MM.1S (cell line): Measurements from ENCODE around the gene NCS1.

Experiments
- DNase-seq: peaks from one replicate; pipeline ENCODE4 v3.0.0-alpha.2; 2015
- H2AFZ ChIP-seq: fragments of 300-600 bp; sonication (generic); 2 replicates; pipeline ENCODE4 v1.6.0; 2016; ENCODE audit warnings: antibody characterized with exemption, low read length
- H3F3A ChIP-seq: fragments of 300-600 bp; sonication (generic); 2 replicates; pipeline ENCODE4 v1.6.1; 2016; ENCODE audit warnings: mild to moderate bottlenecking, antibody characterized with exemption, low read length, moderate library complexity, mixed read lengths; ENCODE audit not compliant: insufficient read depth
- H3K27ac ChIP-seq: fragments of 300-600 bp; sonication (generic); 2 replicates; pipeline ENCODE4 v1.5.1; 2016; ENCODE audit warnings: mild to moderate bottlenecking, low read length
- H3K27me3 ChIP-seq: fragments of 300-600 bp; sonication (generic); replicated peaks from 2 replicates; pipeline ENCODE4 v1.6.0; 2016; ENCODE audit warnings: low read length; ENCODE audit not compliant: insufficient read depth
- H3K36me3 ChIP-seq: fragments of 300-600 bp; sonication (generic); replicated peaks from 2 replicates; pipeline ENCODE4 v1.6.1; 2016; ENCODE audit warnings: mild to moderate bottlenecking, low read length, mixed read lengths; ENCODE audit not compliant: insufficient read depth
- H3K4me1 ChIP-seq: fragments of 300-600 bp; sonication (generic); 2 replicates; pipeline ENCODE4 v1.6.1; 2016; ENCODE audit warnings: low read length, mixed read lengths
- H3K4me2 ChIP-seq: fragments of 300-600 bp; sonication (generic); 2 replicates; pipeline ENCODE4 v1.6.0; 2016; ENCODE audit warnings: low read depth, low read length
- H3K4me3 ChIP-seq: fragments of 300-600 bp; sonication (generic); 2 replicates; pipeline ENCODE4 v1.5.1; 2016; ENCODE audit warnings: low read length, mixed read lengths
- H3K79me2 ChIP-seq: fragments of 300-600 bp; sonication (generic); 2 replicates; pipeline ENCODE4 v1.6.1; 2016; ENCODE audit warnings: mixed run types, low read length, mixed read lengths
- H3K9ac ChIP-seq: fragments of 300-600 bp; sonication (generic); 2 replicates; pipeline ENCODE4 v1.6.1; 2016; ENCODE audit warnings: low read length, mixed read lengths
- H3K9me2 ChIP-seq: fragments of 300-600 bp; sonication (generic); replicated peaks from 2 replicates; pipeline ENCODE4 v1.6.1; 2016; ENCODE audit warnings: mild to moderate bottlenecking, low read length, mixed read lengths; ENCODE audit not compliant: insufficient read depth
- H3K9me3 ChIP-seq: fragments of 300-600 bp; sonication (generic); replicated peaks from 2 replicates; pipeline ENCODE4 v1.6.1; 2016; ENCODE audit warnings: mild to moderate bottlenecking, low read length, mixed read lengths; ENCODE audit not compliant: insufficient read depth
- H4K20me1 ChIP-seq: fragments of 300-600 bp; sonication (generic); 2 replicates; pipeline ENCODE4 v1.6.1; 2016; ENCODE audit warnings: mild to moderate bottlenecking, low read length, moderate library complexity, mixed read lengths; ENCODE audit not compliant: insufficient read depth
- EZH2 ChIP-seq: fragments of 300-600 bp; sonication (generic); optimal IDR thresholded peaks from 2 replicates; pipeline ENCODE3; 2017; ENCODE audit warnings: low read depth, mild to moderate bottlenecking, antibody characterized with exemption, low read length, mixed read lengths
- EZH2phosphoT487 ChIP-seq: fragments of 300-600 bp; sonication (generic); IDR thresholded peaks from 2 replicates; pipeline ENCODE4 v1.6.1; 2018; ENCODE audit warnings: antibody characterized with exemption, low read length
- TF ChIP-seq, protein P1 (sequence below): fragments of 300-600 bp; sonication (generic); IDR thresholded peaks from 2 replicates; pipeline ENCODE4 v1.5.1; 2016; ENCODE audit warnings: antibody characterized with exemption, low read length, mixed read lengths

The NCS1 gene

DNA sequence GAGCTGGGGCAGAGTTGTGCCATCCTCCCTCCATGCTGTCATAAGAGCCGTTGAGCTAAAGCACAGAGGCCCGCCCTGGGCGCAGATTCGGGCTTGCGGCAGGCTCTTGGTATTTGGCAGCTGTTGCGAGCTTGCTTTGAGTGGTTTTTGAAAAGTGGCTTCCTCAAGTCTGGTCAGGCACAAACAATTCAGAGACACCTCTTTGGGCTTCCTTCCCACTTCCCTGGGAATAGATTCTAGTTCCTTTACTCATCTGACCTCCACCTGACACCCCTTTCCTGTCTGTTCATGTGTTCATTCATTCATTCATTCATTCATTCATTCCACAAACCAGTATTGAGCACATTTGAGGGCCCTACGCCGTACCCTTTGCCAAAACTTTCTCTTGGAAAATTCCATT lies 27.4 kb downstream of the NCS1 start:
- DNase-seq, result no peak

DNA sequence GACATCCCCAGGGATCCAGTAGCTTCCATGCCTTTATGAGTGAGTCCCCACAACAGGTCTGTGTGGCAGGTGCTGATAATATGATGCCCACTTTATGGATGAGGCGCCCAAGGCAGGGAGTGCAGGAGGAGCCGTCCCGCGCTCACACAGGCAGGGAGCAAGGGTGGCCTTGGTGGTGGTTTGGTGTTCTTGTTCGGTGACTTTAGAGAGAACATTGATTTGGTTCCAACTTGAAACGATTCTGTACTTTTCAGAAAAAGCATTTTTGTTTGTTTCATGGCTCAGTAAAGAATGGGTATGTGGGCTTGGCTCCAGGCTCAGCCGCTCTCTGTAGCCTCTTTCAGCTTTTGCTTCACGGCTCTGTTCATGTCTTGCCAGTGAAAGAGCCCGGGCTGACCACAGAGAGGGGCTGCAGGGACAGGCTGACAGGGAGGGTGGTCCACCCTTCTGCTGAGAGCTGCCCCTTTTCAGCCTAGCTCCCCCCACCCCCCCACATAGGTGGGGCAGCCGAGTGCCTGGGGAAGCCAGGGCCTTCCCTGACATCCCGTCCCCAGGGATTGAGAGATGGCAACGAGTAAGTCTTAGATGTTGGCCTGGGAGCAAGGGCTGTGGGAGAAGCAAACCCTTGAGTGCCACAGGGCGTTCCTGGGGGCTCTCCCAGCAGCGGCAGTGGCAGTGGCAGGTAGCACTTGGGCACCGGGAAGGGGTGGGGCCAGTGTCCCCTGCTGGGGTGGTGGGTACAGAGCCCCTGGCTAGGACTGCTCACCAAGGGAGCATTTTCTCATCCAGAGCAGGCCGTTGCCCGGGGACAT lies 28.0 kb downstream of the NCS1 start:
- no peaks in the 10 kb centered on the region for H3F3A ChIP-seq
- no peak overlapping the region for H3K4me2 ChIP-seq
- no peak overlapping the region for H2AFZ ChIP-seq
- H3K4me1 ChIP-seq, result no peaks in the 10 kb centered on the region
- H3K9ac ChIP-seq, result no peak overlapping the region
- no peak for TF ChIP-seq EZH2phosphoT487
- TF ChIP-seq, protein P1, sequence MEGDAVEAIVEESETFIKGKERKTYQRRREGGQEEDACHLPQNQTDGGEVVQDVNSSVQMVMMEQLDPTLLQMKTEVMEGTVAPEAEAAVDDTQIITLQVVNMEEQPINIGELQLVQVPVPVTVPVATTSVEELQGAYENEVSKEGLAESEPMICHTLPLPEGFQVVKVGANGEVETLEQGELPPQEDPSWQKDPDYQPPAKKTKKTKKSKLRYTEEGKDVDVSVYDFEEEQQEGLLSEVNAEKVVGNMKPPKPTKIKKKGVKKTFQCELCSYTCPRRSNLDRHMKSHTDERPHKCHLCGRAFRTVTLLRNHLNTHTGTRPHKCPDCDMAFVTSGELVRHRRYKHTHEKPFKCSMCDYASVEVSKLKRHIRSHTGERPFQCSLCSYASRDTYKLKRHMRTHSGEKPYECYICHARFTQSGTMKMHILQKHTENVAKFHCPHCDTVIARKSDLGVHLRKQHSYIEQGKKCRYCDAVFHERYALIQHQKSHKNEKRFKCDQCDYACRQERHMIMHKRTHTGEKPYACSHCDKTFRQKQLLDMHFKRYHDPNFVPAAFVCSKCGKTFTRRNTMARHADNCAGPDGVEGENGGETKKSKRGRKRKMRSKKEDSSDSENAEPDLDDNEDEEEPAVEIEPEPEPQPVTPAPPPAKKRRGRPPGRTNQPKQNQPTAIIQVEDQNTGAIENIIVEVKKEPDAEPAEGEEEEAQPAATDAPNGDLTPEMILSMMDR, result no peak
- no peak for TF ChIP-seq EZH2
- H3K79me2 ChIP-seq, result no peaks in the 10 kb centered on the region
- DNase-seq, result no peak
- no peaks in the 10 kb centered on the region for H3K9me2 ChIP-seq
- H3K9me3 ChIP-seq, result no peaks in the 10 kb centered on the region
- no peak overlapping the region for H3K27ac ChIP-seq
- no peaks in the 10 kb centered on the region for H4K20me1 ChIP-seq
- no peak overlapping the region for H3K4me3 ChIP-seq
- peaks cover 84% of the 10 kb centered on the region for H3K27me3 ChIP-seq
- no peaks in the 10 kb centered on the region for H3K36me3 ChIP-seq

More for the DNA sequence above, 27.4 kb downstream of the NCS1 start:
- no peaks in the 10 kb centered on the region for H3K79me2 ChIP-seq
- no peaks in the 10 kb centered on the region for H3K4me1 ChIP-seq
- H4K20me1 ChIP-seq, result no peaks in the 10 kb centered on the region
- no peak overlapping the region for H2AFZ ChIP-seq
- H3K36me3 ChIP-seq, result no peaks in the 10 kb centered on the region
- H3K9ac ChIP-seq, result no peak overlapping the region
- no peak overlapping the region for H3K27ac ChIP-seq
- peaks cover 84% of the 10 kb centered on the region for H3K27me3 ChIP-seq
- H3K9me2 ChIP-seq, result no peaks in the 10 kb centered on the region
- H3K4me2 ChIP-seq, result no peak overlapping the region
- no peaks in the 10 kb centered on the region for H3K9me3 ChIP-seq
- H3K4me3 ChIP-seq, result no peak overlapping the region
- no peak for TF ChIP-seq EZH2phosphoT487
- TF ChIP-seq, protein P1, result no peak
- TF ChIP-seq EZH2, result no peak
- H3F3A ChIP-seq, result no peaks in the 10 kb centered on the region

GRCh38 chr9:130201399-130201873 lies 29.2 kb downstream of the NCS1 start:
- Histone ChIP-seq H3K4me1 (no peaks in the 10 kb centered on the region), H4K20me1 (no peaks in the 10 kb centered on the region), H3K79me2 (no peaks in the 10 kb centered on the region)

More at GRCh38 chr9:130201399-130201873, 29.2 kb downstream of the NCS1 start:
- H3K4me2 ChIP-seq, result no peak overlapping the region
- DNase-seq, result no peak
- no peaks in the 10 kb centered on the region for H3K9me2 ChIP-seq
- no peaks in the 10 kb centered on the region for H3K9me3 ChIP-seq
- H3K36me3 ChIP-seq, result no peaks in the 10 kb centered on the region
- no peak overlapping the region for H3K4me3 ChIP-seq
- no peaks in the 10 kb centered on the region for H3F3A ChIP-seq
- peaks cover 84% of the 10 kb centered on the region for H3K27me3 ChIP-seq
- H3K27ac ChIP-seq, result no peak overlapping the region
- H3K9ac ChIP-seq, result no peak overlapping the region
- TF ChIP-seq, protein P1, result no peak
- TF ChIP-seq EZH2phosphoT487 (no peak), EZH2 (no peak)
- no peak overlapping the region for H2AFZ ChIP-seq
